Measurements from ENCODE around the gene C1S.
"Not testable (repeated sequence)": the region's sequence is repeated elsewhere in the genome, so short reads cannot be mapped to it uniquely, and the experiment has no call there.

C1S gene

DNA sequence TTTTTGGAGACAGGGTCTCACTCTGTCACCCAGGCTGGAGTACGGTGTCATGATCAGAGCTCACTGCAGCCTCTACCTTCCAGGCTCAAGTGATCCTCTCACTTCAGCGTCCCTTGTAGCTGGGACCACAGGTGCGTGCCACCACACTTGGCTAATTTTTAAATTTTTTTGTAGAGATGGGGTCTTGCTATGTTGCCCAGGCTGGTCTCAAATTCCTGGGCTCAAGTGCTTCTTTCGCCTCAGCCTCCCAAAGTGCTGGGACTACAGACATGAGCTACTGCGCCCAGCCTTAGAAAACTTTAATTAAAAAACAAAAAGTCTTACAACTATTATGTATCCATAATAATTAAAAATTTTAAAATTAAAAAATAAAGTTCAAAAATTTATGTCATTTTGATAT is 46.7 kb downstream of the C1S start:
- DNase-seq = not testable (repeated sequence)

DNA sequence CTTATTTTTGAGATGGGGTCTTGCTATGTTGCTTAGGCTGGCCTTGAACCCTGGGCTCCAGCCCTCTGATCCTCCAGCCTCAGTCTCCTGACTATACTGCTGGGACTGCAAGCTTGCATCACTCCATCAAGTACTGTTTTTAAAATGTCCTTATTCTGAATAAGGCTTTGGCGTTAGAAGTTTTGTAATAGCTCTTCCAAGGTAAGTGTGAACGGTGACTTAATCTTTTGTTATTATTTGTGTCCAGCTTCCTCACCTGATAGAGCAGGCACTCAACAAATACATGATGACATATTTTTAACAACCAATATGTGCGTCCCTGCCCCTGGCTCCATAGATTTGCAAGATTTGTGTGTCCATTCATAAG is 47.1 kb downstream of the C1S start:
- peak; percentile 6 for DNase-seq

DNA sequence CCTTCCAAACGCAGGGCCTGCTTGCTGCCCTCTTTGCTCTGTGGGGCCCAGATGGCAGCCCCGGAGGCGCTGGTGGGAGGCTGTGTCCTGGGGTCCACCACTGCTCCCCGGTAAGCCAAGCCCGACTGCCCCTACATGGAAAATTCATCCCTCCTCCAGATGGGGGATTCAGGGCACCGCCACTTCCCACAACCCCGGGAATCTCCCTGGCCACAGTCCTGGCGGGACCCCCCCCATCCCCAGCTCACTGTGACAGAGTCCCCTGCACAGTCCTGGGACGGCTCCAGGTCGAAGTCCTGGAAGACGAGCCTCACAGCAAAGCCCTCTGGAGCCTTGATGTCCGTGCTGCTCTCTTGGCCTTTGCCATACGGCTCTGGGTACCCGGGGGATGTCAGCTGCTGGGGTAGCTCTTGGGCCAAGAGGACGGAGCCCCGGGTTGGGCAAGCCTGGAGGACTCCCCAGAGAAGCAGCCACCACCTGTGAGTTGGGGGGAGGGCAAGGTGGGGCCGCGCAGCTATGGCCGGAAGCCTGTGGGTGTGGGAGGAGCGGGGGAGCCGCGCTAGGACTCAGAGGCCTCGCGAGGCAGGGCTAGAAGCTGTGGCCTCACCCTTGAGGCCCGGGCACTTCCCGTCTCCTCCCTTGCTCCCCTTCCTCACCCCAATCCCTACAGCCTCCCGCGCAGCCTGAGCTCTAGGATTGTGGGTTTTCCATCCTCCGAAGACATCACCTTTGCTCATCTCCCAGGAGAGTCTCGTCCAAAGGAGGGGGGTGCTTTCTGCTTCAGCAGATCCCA is 47.7 kb downstream of the C1S start:
- peak; percentile 77 for DNase-seq

DNA sequence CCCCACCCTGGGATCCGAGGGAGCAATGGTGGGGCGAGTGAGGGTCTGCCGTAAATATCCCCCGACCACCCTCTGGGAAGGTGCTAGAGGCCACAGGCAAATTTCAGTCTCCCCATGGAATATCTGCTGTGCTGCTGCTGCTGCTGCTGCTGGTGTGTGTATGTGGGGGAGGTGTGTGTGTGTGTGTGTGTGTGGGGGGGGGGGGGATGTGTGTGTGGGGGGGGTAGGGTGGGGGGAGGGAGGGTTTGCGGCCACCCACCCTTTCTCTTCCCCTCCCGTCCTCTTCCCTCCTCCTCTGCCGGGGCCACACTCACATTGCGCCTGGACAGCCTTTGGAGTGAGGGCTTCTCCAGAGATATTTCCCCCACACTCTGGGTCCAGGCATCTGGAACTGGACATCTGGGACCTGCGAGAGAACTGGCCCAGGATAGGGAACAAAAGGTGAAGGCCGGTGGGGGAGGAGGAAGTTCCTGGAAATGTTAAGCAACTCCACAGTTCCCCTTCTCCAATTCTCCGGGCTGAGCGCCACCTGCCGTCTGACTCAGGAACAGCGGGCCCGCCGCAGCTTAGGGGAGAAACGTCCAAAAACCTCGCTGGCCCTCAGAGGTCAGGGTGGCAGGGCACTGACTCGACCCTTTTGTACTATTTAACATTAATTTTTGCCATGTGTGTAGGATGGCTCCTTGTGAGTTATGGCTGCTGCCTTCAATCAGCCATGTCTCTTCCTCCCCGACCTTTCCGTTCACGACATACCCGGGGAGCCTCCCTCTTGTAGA is 48.5 kb downstream of the C1S start, which contains the start of gene C1RL:
C1RL (minus strand) TSS at position 419 of the 776 bp plus-strand sequence; CDS start at position 385, 34 bp downstream.
- peak; percentile 87 for DNase-seq

DNA sequence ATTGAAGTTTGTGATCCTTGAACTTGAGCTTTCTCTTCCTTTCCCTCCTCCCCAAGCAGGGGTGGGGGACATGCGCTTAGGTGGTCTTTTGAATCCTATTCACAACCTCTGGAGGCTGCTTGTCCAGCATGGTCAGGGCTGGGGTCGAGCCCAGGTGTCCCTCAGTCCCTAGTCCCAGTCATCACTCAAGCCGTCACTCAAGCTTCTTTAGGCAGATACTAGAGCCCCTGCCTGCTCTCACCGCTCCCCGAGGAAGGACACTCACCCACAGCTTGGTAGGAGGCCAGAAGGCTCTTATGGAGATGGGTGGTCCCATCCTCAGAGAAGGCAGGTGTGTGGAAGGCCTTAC is 49.0 kb downstream of the C1S start:
- DNase-seq = no peak

DNA sequence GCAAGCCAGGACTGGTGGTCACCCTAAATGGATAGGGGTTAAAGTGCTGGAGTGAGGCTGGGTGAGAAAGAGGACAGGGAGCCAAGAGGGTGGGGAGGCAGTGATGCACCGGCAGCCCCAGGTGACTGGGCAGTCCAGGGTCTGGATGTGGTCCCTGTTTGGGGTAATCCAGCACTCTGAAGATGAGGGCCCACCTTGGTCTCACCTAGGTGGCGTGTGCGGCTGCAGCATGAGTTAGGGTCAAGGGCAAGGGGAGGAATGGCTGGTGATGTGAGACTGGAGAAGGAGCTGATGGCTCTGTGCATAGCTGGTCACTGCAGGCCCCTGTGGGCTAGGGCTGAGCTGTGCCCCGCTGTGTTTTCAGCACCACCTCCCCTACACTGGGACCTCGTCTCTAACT is 50.1 kb downstream of the C1S start:
- DNase-seq = no peak

DNA sequence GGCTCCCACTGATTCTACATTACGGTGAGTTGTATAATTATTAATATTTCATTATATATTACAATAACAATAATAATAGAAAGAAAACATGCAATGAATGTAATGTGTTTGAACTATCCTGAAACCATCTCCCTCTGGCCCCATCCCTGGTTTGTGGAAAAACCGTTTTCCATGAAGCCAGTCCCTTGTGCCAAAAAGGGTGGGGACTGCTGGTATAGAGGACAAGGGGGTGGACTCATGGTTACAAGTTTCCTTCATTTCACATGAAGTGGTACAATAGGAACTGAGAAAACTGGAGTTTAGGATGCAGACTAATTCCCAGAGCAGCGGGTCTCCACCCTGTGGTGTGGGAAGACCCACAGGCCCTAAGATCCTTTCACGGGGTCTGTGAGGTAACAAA is 51.5 kb downstream of the C1S start:
- no peak for DNase-seq

GRCh38 chr12:7113389-7113871 is 52.9 kb downstream of the C1S start:
- DNase-seq = peak; percentile 33

- DNase-seq = no peak
Measured at GRCh38 chr12:7114008-7114407, 53.5 kb downstream of the C1S start.

DNA sequence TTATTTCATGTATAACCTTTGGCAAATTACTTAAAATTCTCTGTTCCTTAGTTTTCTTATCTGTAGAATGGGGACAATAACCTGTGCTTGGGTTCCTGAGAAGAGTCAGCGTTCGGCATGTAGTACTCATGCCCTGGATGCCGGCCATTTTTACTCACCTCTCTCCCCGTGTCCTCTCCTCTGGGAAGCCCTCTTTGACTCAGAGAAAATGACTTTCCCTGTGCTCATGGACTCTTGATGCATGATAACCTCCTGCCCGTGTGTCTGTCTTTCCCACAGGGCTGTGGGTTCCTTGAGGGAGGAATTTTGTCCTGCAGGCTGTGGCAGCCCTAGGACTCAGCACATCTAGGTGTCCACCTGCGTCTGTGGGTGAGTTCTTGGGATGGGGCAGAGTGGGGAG is 54.3 kb downstream of the C1S start:
- no peak for DNase-seq

DNA sequence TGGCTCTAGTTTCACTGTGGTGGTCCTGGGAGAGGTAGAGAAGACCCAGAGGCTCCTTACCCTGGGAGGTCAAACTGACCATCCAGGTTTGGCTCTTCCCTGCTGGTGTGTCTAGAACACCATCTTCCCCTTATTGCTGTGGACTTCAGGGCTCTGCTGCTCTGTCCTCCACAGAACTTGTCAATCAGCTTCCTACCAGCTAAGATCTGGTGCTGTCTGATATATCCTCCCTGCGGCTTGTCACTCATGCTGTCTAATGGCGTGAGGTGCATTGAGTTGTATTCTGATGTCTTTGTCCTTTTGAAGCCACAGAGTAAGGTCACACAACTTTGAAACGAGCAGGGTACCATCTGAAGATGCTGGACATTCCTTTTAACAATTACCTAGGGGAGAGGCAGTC is 55.7 kb downstream of the C1S start:
- DNase-seq = no peak

DNA sequence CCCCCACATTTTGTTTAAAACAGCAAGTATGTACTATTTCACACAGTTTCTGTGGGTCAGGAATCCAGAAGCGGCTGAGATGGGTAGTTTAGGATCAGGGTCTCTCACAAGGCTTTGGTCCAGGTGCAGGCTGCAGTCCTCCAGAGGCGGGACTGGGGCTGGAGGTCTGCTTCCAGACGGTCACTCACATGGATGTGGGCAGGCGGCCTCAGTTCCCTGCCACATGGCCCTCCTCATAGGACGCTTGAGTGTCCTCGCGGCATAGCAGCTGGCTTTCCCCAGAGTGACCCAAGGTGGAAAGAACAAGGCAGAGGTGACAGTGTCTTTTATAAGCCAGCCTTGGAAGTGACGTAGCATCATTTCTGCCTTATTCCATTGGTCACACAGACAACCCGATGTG is 56.4 kb downstream of the C1S start:
- no peak for DNase-seq

DNA sequence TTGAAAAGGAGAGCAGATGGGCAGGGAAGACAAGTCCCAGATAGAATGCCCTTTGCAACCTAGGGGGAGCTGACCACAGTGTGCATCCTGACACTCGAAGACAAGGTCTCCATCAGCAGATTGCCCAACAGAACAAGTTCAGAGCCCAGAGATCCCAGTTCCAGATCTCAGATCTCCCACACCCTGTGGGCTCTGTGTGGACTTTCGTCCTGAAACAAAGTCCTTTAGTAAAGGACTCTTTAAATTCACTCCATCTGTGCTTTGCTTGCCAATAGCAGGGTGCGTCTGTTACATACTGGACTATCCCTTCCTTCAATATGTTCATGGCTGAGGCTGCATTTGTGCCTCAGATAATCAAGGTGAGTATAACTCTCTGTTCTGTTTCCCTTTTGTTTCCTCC is 57.2 kb downstream of the C1S start:
- no peak for DNase-seq

GRCh38 chr12:7118881-7119280 is 58.4 kb downstream of the C1S start:
- no peak for DNase-seq

DNA sequence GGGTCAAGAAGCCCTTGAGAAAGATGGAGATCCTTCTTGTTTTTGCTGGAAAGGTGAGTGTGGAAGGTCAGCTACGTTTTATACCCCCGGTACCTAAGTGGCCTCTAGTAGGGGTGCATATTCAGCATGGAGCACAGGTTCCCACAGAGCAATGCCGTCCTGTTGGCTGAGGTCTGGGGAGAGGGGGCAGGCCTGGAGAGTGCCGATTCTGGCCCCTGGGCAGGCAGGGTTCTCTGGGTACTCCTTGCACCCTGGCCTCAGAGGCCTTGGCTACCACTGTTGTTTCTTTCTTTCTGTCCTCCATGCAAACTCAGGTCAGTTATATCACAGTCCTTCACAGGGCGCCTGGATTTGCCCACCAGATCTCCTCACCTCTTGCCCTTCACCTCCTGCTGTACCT is 59.6 kb downstream of the C1S start:
- no peak for DNase-seq

Measured in activated naive CD4-positive, alpha-beta T cell treated with Interleukin-2 at 50 U/mL for 16 hours (primary cell).